Activated naive CD4-positive, alpha-beta T cell treated with anti-CD3 and anti-CD28 coated beads for 36 hours (primary cell): ENCODE results near the gene CD300LF. TPM values are rescaled to one million over a fixed set of nuclear protein-coding genes. Genes with fewer than 3 reads are reported as not detected.

Experiments used
- CTCF ChIA-PET: fragments of 350-600 bp; sonication (Branson Sonifier 250); formaldehyde crosslinking; loops from one replicate; lab custom pipeline; 2021; ENCODE audit warnings: antibody characterized with exemption; lab: Charles Lee
- DNase-seq: peaks from one replicate; pipeline ENCODE4 v3.0.0-alpha.2; 2020
- H3K27ac Mint-ChIP-seq: one replicate; pipeline ENCODE4 v1.8.0; 2021; ENCODE audit warnings: mild to moderate bottlenecking, mixed read lengths
- H3K27me3 Mint-ChIP-seq: one replicate; pipeline ENCODE4 v1.8.0; 2021; ENCODE audit warnings: low read depth, mixed read lengths
- H3K36me3 Mint-ChIP-seq: one replicate; pipeline ENCODE4 v1.8.0; 2021; ENCODE audit warnings: low read depth, mixed read lengths
- H3K4me1 Mint-ChIP-seq: one replicate; pipeline ENCODE4 v1.8.0; 2021; ENCODE audit warnings: low read depth, mixed read lengths
- H3K4me3 Mint-ChIP-seq: one replicate; pipeline ENCODE4 v1.8.0; 2021; ENCODE audit warnings: mild to moderate bottlenecking, moderate library complexity, mixed read lengths
- H3K9me3 Mint-ChIP-seq: one replicate; pipeline ENCODE4 v1.8.0; 2021; ENCODE audit warnings: mixed read lengths
- intact Hi-C: fragments of 100-400 bp; cut with micrococcal nuclease; formaldehyde crosslinking; loops from one replicate; pipeline ENCODE4 v1.15.1; 2023
- total RNA-seq, 2 experiments: library from RNA; stranded (reverse); gene quantifications; one replicate each; pipeline ENCODE4 v1.2.3, GENCODE V29; 2021

CD300LF gene
- total RNA-seq, 2 experiments from 2014 or later: not detected

DNA sequence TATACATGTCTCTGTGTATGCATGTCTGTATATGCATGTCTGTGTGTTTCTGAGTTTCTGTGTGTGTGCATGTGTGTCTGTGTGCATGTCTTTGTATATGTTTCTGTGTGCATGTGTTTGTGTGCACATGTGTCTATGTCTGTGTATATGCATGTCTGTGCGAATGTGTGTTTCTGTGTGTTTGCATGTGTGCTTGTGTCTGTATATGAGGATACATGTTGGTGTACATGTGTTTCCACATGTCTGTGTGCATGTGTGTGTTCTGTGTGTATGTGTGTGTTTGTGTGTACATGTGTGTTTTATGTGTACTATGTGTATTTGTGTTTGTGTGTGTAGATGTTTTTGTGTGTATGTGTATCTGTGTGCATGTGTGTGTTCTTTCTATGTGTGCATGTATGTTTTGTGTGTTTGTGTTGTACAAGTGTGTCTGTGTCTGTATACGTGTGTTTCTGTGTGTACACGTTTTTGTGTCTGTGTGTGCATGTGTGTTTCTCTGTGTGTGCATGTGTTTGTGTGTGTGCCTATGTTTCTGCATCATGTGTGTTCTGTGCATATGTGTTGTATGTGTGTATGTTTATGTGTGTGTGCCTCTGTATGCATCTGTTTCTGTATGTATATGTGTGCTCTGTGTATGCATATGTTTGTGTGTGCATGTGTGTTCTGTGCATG lies 15.4 kb upstream of the CD300LF start:
- Mint-ChIP-seq H3K36me3 (no peaks in the 10 kb centered on the region), H3K4me3 (no peak overlapping the region), H3K4me1 (peaks cover 3% of the 10 kb centered on the region), H3K9me3 (no peaks in the 10 kb centered on the region), H3K27me3 (no peaks in the 10 kb centered on the region), H3K27ac (no peak overlapping the region)
- intact Hi-C loops: no loop called here
- DNase-seq: no peak
- CTCF ChIA-PET: no interaction called here

DNA sequence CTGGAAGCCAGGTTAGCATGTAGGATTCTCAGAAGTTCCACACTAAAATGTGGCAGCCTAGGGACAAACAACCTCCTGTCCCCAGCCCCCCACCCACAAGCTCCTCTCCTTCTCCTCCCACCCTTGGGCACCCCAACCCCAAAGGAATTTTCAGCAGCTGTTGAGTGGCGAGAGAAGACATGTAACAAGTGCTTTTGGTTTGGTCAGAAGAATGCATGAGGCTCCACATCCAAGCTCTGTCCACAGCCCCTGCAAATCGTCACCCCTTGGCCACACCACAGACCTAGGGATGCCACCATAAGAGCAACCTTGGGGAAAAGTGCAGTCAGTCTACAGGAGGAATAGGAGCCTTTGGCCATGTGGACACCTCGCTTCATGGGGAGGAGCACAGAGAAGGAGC lies 12.4 kb upstream of the CD300LF start:
- Mint-ChIP-seq H3K4me3 (no peak overlapping the region), H3K4me1 (no peaks in the 10 kb centered on the region), H3K9me3 (no peaks in the 10 kb centered on the region), H3K27me3 (no peaks in the 10 kb centered on the region), H3K27ac (no peak overlapping the region), H3K36me3 (no peaks in the 10 kb centered on the region)
- CTCF ChIA-PET: interaction anchor here (0.6 to 1.3 kb wide), 4 partner anchors 13 to 288 kb away, joined by 3 to 6 read pairs (median 3); no protein-coding TSS in a partner anchor
- intact Hi-C loops: no loop called here
- no peak for DNase-seq

DNA sequence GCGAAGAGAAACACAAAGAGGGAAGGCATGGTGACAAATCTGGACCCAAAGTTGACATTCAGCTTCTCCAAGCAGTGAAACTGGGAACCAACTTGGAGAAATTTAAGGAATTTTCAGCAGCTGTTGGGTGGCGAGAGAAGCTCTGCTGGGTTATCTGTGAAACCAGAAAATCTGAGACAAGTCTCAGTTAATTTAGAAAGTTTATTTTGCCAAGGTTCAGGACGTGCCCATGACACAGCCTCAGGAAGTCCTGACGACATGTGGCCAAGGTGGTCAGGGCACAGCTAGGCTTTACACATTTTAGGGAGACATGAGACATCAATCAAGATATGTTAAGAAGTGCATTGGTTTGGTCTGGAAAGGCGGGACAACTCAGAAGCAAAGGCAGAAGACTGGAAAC lies 11.2 kb upstream of the CD300LF start:
- CTCF ChIA-PET: no interaction called here

DNA sequence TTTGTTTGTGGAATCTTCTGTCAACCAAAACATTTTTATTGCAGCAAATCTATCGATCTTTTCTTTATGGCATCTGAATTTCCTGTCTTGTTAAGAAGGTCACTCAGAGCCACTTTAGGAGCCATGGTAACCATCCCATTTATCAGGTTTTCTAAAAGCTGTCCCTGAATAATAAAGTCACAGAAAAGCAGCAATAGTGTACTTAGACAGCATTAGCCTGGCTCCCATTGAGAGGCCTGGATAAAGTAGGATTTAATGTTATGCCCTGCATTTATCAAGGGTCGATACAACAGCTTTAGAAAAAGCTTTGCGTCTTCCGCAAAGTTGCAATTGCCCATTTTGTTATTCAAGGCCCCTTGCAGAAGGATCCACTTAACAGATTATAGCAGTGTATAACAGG lies 10.1 kb upstream of the CD300LF start:
- no peaks in the 10 kb centered on the region for H3K4me1 Mint-ChIP-seq
- no peaks in the 10 kb centered on the region for H3K27me3 Mint-ChIP-seq
- H3K4me3 Mint-ChIP-seq: no peak overlapping the region
- intact Hi-C loops: no loop called here
- H3K9me3 Mint-ChIP-seq: no peaks in the 10 kb centered on the region
- DNase-seq: no peak
- no peaks in the 10 kb centered on the region for H3K36me3 Mint-ChIP-seq
- no peak overlapping the region for H3K27ac Mint-ChIP-seq
- CTCF ChIA-PET: interaction anchor here (1.0 to 1.1 kb wide), 2 partner anchors 14 to 66 kb away, joined by 3 to 4 read pairs; partner anchors contain the start of gene RAB37

More for the DNA sequence above, 11.2 kb upstream of the CD300LF start:
- Mint-ChIP-seq H3K9me3 (no peaks in the 10 kb centered on the region), H3K4me3 (no peak overlapping the region), H3K36me3 (no peaks in the 10 kb centered on the region), H3K27me3 (no peaks in the 10 kb centered on the region), H3K27ac (no peak overlapping the region), H3K4me1 (no peaks in the 10 kb centered on the region)
- intact Hi-C loops: no loop called here
- DNase-seq: no peak

DNA sequence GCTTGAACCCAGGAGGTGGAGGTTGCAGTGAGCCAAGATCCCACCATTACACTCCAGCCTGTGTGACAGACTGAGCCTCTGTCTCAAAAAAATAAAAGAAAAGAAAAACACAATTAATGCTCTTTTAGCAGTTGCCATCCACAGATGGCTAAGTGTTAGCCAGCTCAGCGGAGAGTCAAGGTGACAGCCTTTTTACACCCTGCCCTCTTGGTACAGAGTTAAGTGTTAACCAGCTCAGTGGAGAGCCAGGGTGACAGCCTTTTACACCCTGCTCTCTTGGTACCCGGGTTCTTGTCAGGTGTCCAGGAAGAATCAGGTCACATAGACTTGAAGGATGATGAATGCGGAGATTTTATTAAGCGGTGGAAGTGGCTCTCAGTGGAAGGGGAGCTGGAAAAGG lies 7.8 kb upstream of the CD300LF start:
- Mint-ChIP-seq H3K4me1 (no peaks in the 10 kb centered on the region), H3K27ac (no peak overlapping the region), H3K36me3 (no peaks in the 10 kb centered on the region), H3K9me3 (no peaks in the 10 kb centered on the region), H3K27me3 (no peaks in the 10 kb centered on the region), H3K4me3 (no peak overlapping the region)
- intact Hi-C loops: no loop called here
- CTCF ChIA-PET: no interaction called here
- DNase-seq: no peak

DNA sequence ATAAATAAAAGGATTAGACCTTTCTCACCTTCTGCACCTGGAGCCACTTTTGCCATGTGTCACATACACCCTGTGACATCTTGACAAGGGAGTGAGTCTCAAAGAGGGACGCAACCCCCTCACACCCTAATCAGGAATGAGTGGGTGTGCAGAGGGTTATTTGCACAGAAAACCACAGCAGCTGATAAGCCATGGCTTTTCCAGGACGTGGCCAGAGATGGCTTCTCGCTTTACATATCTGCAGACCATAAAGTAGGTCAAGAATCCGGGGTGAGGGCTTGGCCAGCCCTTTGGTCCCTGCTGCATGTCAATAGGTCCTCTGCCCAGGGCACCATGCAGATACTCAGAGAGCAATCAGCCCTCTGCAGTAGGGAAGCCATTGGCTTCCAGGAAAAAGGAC lies 2.4 kb upstream of the CD300LF start:
- Mint-ChIP-seq H3K36me3 (no peaks in the 10 kb centered on the region), H3K4me3 (no peak overlapping the region), H3K4me1 (peaks cover 7% of the 10 kb centered on the region), H3K27me3 (peaks cover 5% of the 10 kb centered on the region), H3K9me3 (no peaks in the 10 kb centered on the region), H3K27ac (no peak overlapping the region)
- DNase-seq: no peak
- CTCF ChIA-PET: no interaction called here
- intact Hi-C loops: no loop called here

DNA sequence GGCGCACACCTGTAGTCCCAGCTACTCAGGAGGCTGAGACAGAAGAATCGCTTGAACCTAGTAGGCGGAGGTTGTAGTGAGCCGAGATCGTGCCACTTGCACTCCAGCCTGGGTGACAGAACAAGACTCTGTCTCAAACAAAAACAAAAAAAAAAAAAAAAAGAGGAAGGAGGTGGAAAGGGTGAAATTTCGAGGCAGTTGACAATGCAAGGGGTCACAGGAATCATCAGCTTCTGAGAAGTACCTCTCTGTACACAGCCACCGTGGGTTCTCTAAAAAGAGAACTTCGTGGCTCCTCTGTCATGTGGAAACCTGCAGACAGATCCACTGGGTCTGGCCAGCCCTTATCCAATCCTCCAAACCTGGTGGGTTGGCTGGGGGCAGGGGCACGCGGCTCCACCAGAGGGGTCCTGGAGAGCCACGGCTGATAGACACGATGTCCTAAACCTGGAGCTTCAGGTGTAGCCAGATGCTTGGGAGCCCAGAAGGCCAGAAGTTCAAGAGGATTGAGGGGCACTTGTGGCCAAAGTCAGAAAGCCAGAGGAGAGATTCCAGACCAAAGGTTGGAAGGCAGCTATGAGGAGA lies 540 bp upstream of the CD300LF start:
- CTCF ChIA-PET: interaction anchor here (0.6 kb wide), 1 partner anchor 101 kb away, joined by 3 read pairs; no protein-coding TSS in a partner anchor
- Mint-ChIP-seq H3K9me3 (no peaks in the 10 kb centered on the region), H3K36me3 (no peaks in the 10 kb centered on the region), H3K27me3 (peaks cover 5% of the 10 kb centered on the region), H3K4me3 (no peak overlapping the region), H3K27ac (no peak overlapping the region), H3K4me1 (peaks cover 7% of the 10 kb centered on the region)
- DNase-seq: no peak
- intact Hi-C loops: no loop called here

DNA sequence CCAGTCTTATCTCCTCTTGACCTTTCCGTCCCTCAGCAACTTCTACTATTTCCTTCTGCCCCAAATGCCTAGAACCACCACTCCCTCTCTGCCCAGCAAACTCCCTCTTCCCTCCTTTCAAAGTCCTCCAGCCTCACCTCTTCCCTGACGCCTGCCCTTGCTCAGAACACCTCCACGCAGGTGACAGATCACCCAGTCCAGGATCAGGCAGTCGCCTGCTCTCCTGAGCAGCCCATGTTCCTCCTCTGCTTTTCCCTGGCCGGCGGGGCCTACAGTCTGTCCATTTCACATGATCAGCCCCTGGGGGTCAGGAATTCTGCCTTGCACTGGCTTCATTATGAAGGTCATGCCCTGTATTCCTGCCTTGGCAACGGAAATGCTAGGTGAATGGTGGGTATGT lies 422 bp downstream of the CD300LF start:
- Mint-ChIP-seq H3K9me3 (no peaks in the 10 kb centered on the region), H3K27me3 (peaks cover 5% of the 10 kb centered on the region), H3K4me3 (no peak overlapping the region), H3K36me3 (no peaks in the 10 kb centered on the region), H3K27ac (no peak overlapping the region), H3K4me1 (peaks cover 7% of the 10 kb centered on the region)
- intact Hi-C loops: no loop called here
- CTCF ChIA-PET: no interaction called here
- DNase-seq: no peak

DNA sequence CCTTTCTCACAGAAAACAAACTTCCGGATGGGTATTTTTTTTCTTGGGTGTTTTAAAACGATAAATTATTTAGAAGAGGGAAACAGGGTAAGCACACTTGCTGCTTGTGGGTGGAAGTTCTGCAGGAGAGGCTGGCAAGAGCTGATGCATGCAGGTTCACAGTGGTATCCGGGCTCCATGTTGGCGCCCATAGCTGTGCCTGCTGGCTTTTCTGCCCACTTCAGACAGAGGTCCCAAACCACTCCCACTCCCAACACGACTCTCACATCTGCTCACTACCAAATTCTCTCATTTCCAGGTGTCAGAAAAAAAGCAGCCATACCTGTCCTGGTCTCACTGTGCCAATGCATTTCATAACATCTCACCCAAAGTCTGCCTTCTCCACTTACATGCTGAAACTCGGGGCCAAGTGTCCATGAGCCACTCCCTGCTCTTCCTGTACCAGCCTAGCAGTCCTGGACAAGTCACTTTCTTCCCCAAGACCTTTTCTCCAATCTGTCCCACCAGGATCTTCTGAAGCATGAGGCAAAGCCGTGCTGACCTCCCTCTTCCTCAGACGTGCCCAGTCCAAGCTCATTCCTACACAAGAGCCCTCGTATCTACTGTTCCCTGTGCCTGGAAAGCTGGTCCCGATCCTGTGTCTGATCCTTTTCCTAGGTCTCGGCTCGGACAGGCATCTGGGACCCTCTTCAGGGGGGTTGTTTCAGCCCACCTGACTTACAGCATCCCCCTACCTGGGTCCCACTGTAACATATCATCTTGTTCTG lies 1.5 kb downstream of the CD300LF start:
- no peak overlapping the region for H3K27ac Mint-ChIP-seq
- H3K27me3 Mint-ChIP-seq: peaks cover 5% of the 10 kb centered on the region
- intact Hi-C loops: no loop called here
- CTCF ChIA-PET: interaction anchor here (0.7 kb wide), 1 partner anchor 547 kb away, joined by 3 read pairs; no protein-coding TSS in a partner anchor
- no peaks in the 10 kb centered on the region for H3K36me3 Mint-ChIP-seq
- peaks cover 7% of the 10 kb centered on the region for H3K4me1 Mint-ChIP-seq
- DNase-seq: no peak
- no peaks in the 10 kb centered on the region for H3K9me3 Mint-ChIP-seq
- no peak overlapping the region for H3K4me3 Mint-ChIP-seq

DNA sequence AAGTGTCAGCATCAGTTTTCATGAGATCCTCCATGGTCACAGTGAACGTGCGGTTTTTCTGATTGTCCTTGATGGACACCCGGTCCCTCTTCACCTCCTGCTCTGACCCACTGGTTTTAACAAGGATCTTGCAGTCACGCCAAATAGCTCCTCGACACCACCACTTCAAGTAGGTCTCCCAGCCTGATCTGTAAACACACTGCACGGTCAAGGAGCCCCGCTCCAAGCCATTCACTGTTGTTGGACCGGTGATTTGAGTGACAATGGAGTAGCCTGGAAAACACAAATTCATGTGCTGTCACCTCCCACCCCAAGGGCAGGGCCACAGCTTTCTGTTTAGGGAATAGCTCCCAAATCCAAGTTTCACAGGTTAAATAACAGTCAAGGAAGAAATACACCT lies 8.2 kb downstream of the CD300LF start:
- intact Hi-C loops: no loop called here
- no peaks in the 10 kb centered on the region for H3K27me3 Mint-ChIP-seq
- H3K27ac Mint-ChIP-seq: no peak overlapping the region
- H3K36me3 Mint-ChIP-seq: no peaks in the 10 kb centered on the region
- CTCF ChIA-PET: no interaction called here
- no peaks in the 10 kb centered on the region for H3K4me1 Mint-ChIP-seq
- DNase-seq: no peak
- H3K9me3 Mint-ChIP-seq: no peaks in the 10 kb centered on the region
- H3K4me3 Mint-ChIP-seq: no peak overlapping the region

DNA sequence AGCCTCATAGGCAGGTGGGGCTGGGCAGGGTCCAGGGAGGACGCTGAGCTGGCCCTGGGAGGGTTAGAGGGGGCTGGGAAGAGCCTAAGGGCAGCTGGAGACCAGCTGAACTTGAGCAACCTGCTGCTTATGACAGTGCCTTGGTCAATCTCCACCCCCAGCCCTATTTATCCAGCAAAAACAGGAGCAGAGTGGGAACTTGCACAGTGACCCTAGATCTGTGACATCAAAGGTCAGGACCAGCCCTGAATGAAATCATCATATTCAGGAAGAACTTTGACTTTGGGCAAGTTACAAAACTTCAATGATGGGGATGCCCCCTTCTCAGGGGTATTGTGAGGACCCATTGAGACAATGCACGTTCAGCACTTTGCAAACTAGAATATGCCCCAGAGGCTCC lies 9.4 kb downstream of the CD300LF start:
- Mint-ChIP-seq H3K4me1 (no peaks in the 10 kb centered on the region), H3K36me3 (no peaks in the 10 kb centered on the region), H3K9me3 (no peaks in the 10 kb centered on the region), H3K27ac (no peak overlapping the region), H3K27me3 (no peaks in the 10 kb centered on the region), H3K4me3 (no peak overlapping the region)
- CTCF ChIA-PET: interaction anchor here (1.6 to 1.8 kb wide), 2 partner anchors 34 to 88 kb away, joined by 5 read pairs; partner anchors contain the start of gene RAB37
- DNase-seq: no peak
- intact Hi-C loops: no loop called here

DNA sequence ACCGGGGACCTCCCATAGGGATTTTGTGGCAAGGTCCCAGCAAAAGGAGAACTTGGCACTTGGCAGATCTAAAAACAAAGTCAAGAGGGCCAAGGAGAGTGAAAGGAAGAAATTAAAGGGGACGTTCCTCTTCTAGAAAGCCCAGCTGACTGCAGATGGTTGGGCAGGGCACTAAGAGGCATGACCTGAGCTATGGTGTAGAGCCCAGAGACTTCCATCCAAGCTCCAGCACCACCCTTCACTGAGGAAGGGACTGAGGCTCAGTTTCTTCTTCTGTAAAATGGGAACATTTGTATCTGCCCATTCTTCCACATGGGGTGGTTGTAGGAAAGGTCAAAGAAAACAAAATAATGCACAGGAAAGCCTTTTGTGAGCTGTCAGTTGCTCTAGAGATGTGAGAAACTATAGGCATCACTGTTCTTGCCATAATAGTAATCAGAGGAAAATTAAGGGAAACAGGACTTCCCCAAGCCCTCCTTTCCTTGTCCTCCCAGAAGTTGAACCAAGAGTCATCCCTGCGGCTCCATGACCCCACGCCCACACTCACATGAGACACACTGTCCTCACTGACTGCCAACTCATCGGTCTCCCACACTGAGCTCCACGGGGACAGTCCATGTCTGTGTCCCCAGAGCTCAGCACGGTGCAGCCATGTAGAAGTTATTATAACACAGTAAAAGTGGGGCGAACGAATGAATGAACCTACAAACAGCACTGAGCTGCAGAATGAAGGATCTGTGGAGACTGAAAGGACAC lies 10.4 kb downstream of the CD300LF start:
- CTCF ChIA-PET: interaction anchor here (1.3 to 1.8 kb wide), 3 partner anchors 35 to 89 kb away, joined by 5 to 6 read pairs (median 5); partner anchors contain the start of gene RAB37
- no peak for DNase-seq
- H3K27me3 Mint-ChIP-seq: no peaks in the 10 kb centered on the region
- no peaks in the 10 kb centered on the region for H3K4me1 Mint-ChIP-seq
- H3K36me3 Mint-ChIP-seq: no peaks in the 10 kb centered on the region
- no peaks in the 10 kb centered on the region for H3K9me3 Mint-ChIP-seq
- intact Hi-C loops: no loop called here
- H3K27ac Mint-ChIP-seq: no peak overlapping the region
- H3K4me3 Mint-ChIP-seq: no peak overlapping the region
